OCI-LY1 (cell line): Measurements from ENCODE around the gene CHST15.

Experiments used
- CTCF ChIP-seq: fragments of 200-600 bp; sonication (generic), shearing (Covaris generic); IDR thresholded peaks from 2 replicates; pipeline ENCODE4 v1.5.1; 2017; ENCODE audit warnings: mild to moderate bottlenecking, antibody characterized with exemption, low read length, moderate library complexity, mixed read lengths
- EZH2 ChIP-seq: fragments of 200-600 bp; sonication (generic), shearing (Covaris generic); IDR thresholded peaks from 2 replicates; pipeline ENCODE4 v1.8.0; 2017; ENCODE audit warnings: borderline replicate concordance, mixed run types, mild to moderate bottlenecking, antibody characterized with exemption, low read length, moderate library complexity, mixed read lengths

- no peak for TF ChIP-seq EZH2
- no peak for TF ChIP-seq CTCF
Observed at GRCh38 chr10:124119946-124120345, 26.5 kb upstream of the CHST15 start.
